HL-60 (cell line): Measurements from ENCODE around the gene CAMK2D.

Experiments used
- DNase-seq, 2 experiments: peaks; one replicate each; pipeline ENCODE4 v3.0.0-alpha.2; 2010 to 2020; ENCODE audit warnings: low read depth in 1 of 2, low spot score in 1 of 2
- H3K27ac ChIP-seq: fragments of 250-450 bp; sonication (Bioruptor Pico); replicated peaks from 2 replicates; pipeline ENCODE4 v1.5.1; 2020; ENCODE audit warnings: mild to moderate bottlenecking, moderate library complexity
- H3K27me3 ChIP-seq: fragments of 250-450 bp; sonication (Bioruptor Pico); 2 replicates; pipeline ENCODE4 v1.5.1; 2021; ENCODE audit warnings: mild to moderate bottlenecking, moderate library complexity; ENCODE audit not compliant: insufficient read depth, poor library complexity, severe bottlenecking
- H3K4me3 ChIP-seq: replicated peaks from 2 replicates; pipeline ENCODE4 v1.5.1; 2011; ENCODE audit warnings: mild to moderate bottlenecking, control low read depth, low read length; ENCODE audit not compliant: insufficient read depth
- CTCF ChIP-seq: IDR thresholded peaks from one replicate; pipeline ENCODE4 v1.5.1; 2011; ENCODE audit warnings: low read length, control low read depth, inconsistent platforms; ENCODE audit not compliant: insufficient read depth
- GABPA ChIP-seq: IDR thresholded peaks from 2 replicates; pipeline ENCODE4 v1.6.1; 2012; ENCODE audit warnings: low read depth
- POLR2AphosphoS5 ChIP-seq: IDR thresholded peaks from 2 replicates; pipeline ENCODE4 v1.6.1; 2012; ENCODE audit warnings: low read depth
- REST ChIP-seq: IDR thresholded peaks from 2 replicates; pipeline ENCODE4 v1.6.1; 2012; ENCODE audit warnings: low read depth; ENCODE audit not compliant: insufficient replicate concordance
- SPI1 ChIP-seq: IDR thresholded peaks from 2 replicates; pipeline ENCODE4 v1.6.1; 2012; ENCODE audit warnings: low read depth, mild to moderate bottlenecking, borderline replicate concordance

The CAMK2D gene

GRCh38 chr4:113697429-113697828, 64.1 kb downstream of the CAMK2D start:
- TF ChIP-seq POLR2AphosphoS5 = no peak
- no peak for TF ChIP-seq CTCF
- TF ChIP-seq SPI1 = no peak
- no peak for TF ChIP-seq GABPA
- no peak for TF ChIP-seq REST
- Histone ChIP-seq H3K27ac (no peak overlapping the region), H3K27me3 (no peaks in the 10 kb centered on the region), H3K4me3 (no peak overlapping the region)
- no peak for DNase-seq

- Histone ChIP-seq H3K27ac (no peak overlapping the region), H3K4me3 (no peak overlapping the region), H3K27me3 (no peaks in the 10 kb centered on the region)
- TF ChIP-seq REST (no peak), SPI1 (no peak), GABPA (no peak), CTCF (no peak), POLR2AphosphoS5 (no peak)
- DNase-seq = no peak
These were observed 66.0 kb downstream of the CAMK2D start for GRCh38 chr4:113695328-113696169.

- H3K27me3 ChIP-seq = no peaks in the 10 kb centered on the region
- no peak overlapping the region for H3K4me3 ChIP-seq
- no peak for DNase-seq
- TF ChIP-seq CTCF = no peak
- TF ChIP-seq GABPA = no peak
- no peak for TF ChIP-seq POLR2AphosphoS5
- no peak for TF ChIP-seq REST
- no peak for TF ChIP-seq SPI1
- no peak overlapping the region for H3K27ac ChIP-seq
These were observed 67.5 kb downstream of the CAMK2D start for GRCh38 chr4:113694008-113694407.
